ENCODE measurements around the gene ACOX3.

DNA sequence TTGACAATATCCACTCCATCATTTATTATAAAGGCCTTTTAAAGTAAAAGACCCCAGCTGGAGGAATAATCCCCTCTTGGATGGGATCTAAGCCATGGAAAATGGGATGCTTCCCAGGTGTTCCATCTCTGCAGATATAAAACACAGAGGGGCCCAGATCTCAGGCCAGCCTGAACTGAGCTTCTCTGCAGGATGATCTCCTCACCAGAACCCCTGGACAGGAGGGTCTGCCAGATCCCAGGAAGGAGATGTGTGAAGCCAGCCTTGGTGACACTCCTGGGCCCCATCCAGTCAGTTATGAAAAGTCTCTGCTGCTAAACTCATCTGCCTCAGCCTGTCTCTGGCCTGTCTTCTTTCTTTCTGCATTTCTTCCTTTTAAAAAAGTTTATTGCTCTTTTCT is 114.3 kb downstream of the ACOX3 start:
- TF ChIP-seq, protein P1, sequence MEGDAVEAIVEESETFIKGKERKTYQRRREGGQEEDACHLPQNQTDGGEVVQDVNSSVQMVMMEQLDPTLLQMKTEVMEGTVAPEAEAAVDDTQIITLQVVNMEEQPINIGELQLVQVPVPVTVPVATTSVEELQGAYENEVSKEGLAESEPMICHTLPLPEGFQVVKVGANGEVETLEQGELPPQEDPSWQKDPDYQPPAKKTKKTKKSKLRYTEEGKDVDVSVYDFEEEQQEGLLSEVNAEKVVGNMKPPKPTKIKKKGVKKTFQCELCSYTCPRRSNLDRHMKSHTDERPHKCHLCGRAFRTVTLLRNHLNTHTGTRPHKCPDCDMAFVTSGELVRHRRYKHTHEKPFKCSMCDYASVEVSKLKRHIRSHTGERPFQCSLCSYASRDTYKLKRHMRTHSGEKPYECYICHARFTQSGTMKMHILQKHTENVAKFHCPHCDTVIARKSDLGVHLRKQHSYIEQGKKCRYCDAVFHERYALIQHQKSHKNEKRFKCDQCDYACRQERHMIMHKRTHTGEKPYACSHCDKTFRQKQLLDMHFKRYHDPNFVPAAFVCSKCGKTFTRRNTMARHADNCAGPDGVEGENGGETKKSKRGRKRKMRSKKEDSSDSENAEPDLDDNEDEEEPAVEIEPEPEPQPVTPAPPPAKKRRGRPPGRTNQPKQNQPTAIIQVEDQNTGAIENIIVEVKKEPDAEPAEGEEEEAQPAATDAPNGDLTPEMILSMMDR (conservative IDR thresholded peaks at IDR 0.05), result no peak
- TF ChIP-seq ZFX (IDR thresholded peaks at IDR 0.05), result no peak
